GM12875 (cell line): ENCODE measurements around the gene ADPRHL1.
"Not testable (repeated sequence)": the region's sequence is repeated elsewhere in the genome, so short reads cannot be mapped to it uniquely, and the experiment has no call there.

Experiments used
- H3K4me3 ChIP-seq: one replicate; pipeline ENCODE4 v1.5.1; 2011; ENCODE audit warnings: low read depth, low read length, control low read depth
- TF ChIP-seq, protein P1 (sequence below): IDR thresholded peaks from 2 replicates; pipeline ENCODE4 v1.5.1; 2011; ENCODE audit warnings: low read depth, mild to moderate bottlenecking, control low read depth, inconsistent platforms, low read length, moderate library complexity, borderline replicate concordance; ENCODE audit not compliant: insufficient read depth

Gene ADPRHL1

GRCh38 chr13:113443991-113444390, 9.3 kb downstream of the ADPRHL1 start:
- H3K4me3 ChIP-seq, result no peak overlapping the region
- TF ChIP-seq, protein P1, sequence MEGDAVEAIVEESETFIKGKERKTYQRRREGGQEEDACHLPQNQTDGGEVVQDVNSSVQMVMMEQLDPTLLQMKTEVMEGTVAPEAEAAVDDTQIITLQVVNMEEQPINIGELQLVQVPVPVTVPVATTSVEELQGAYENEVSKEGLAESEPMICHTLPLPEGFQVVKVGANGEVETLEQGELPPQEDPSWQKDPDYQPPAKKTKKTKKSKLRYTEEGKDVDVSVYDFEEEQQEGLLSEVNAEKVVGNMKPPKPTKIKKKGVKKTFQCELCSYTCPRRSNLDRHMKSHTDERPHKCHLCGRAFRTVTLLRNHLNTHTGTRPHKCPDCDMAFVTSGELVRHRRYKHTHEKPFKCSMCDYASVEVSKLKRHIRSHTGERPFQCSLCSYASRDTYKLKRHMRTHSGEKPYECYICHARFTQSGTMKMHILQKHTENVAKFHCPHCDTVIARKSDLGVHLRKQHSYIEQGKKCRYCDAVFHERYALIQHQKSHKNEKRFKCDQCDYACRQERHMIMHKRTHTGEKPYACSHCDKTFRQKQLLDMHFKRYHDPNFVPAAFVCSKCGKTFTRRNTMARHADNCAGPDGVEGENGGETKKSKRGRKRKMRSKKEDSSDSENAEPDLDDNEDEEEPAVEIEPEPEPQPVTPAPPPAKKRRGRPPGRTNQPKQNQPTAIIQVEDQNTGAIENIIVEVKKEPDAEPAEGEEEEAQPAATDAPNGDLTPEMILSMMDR, result no peak

GRCh38 chr13:113442985-113443362, 10.3 kb downstream of the ADPRHL1 start:
- no peak overlapping the region for H3K4me3 ChIP-seq
- TF ChIP-seq, protein P1, result no peak

DNA sequence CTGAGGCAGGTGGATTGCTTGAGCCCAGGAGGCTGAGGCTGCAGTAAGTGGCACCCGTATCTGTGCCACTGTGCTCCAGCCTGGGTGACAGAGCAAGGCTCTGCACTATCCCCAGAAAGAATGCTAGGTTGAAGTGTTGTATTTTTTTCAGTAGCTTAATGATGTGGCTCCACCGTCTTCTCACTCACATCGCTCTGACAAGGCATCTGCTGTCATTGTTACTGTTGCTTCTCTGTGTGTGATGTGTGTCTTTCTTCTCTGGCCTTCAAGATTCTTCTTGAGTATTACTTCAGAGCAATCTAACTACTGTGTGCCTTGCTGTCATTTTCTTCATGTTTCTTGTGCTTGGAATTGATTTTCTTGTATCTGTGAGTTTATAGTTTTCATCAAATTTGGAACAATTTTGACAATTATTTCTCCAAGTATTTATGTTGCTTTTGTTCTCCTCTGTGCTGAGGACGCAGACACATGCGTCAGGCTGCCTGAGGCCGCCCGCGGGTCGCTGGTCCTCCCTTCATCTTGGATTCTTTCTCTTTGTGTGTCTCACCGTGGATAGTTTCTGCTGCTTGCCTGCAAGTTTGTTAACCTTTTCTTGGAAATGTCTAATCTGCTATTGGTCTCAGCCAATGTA, 10.8 kb downstream of the ADPRHL1 start:
- H3K4me3 ChIP-seq, result no peak overlapping the region
- TF ChIP-seq, protein P1, result no peak

DNA sequence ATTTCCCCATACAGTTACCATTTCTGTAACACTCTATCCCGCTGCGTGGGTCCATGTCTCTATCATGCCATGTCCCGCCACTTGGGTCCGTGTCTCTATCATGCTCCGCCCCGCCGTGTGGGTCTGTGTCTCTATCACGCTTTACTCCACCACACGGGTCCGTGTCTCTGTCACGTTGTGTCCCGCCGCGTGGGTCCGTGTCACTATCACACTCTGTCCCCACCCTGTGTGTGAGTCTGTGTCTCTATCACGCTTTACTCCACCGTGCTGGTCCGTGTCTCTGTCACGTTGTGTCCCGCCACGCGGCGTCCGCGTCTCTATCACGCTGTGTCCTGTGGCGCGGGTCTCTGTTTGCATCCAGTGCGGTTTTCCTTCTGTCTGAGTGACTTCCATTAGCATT, 11.6 kb downstream of the ADPRHL1 start:
- TF ChIP-seq, protein P1, result no peak
- no peak overlapping the region for H3K4me3 ChIP-seq

- TF ChIP-seq, protein P1, result no peak
- no peak overlapping the region for H3K4me3 ChIP-seq
Measured at GRCh38 chr13:113437408-113438010, 15.8 kb downstream of the ADPRHL1 start.

- H3K4me3 ChIP-seq, result not testable (repeated sequence)
Measured at GRCh38 chr13:113436866-113437265, 16.4 kb downstream of the ADPRHL1 start.

- not testable (repeated sequence) for H3K4me3 ChIP-seq
Measured at GRCh38 chr13:113435907-113436306, 17.4 kb downstream of the ADPRHL1 start.

GRCh38 chr13:113433391-113433916, 19.8 kb downstream of the ADPRHL1 start:
- no peak overlapping the region for H3K4me3 ChIP-seq
- TF ChIP-seq, protein P1, result no peak
